ENCODE results near the gene CYB5B. TPM values are rescaled to one million over a fixed set of nuclear protein-coding genes. Genes with fewer than 3 reads are reported as not detected.

CYB5B gene
- total RNA-seq (37.2 and 87.4 TPM in 2 replicates), polyA plus RNA-seq (220 and 248 TPM in 2 replicates), polyA minus RNA-seq (ENCODE audit: low replicate concordance) (115 and 178 TPM in 2 replicates)
- 123 and 144 TPM in 2 replicates for polyA plus RNA-seq (2012)

- Histone ChIP-seq H3K4me2 (ENCODE audit: extremely low read depth, insufficient read depth, low read length) (peak within 1 kb of the TSS; percentile 96), H3K79me2 (ENCODE audit: control insufficient read depth, insufficient read depth, low read length) (peaks cover 44% of the 10 kb centered on the region), H3K4me3 (replicated peaks in 1 of 4; ENCODE audit: control extremely low read depth in 1 of 4, insufficient read depth in 1 of 4, low read depth in 3 of 4, low read length in 4 of 4) (peak within 1 kb of the TSS; percentile 61 to 97 (median 85)), H3K27ac (ENCODE audit: insufficient read depth, low read length) (peak within 1 kb of the TSS; percentile 88), H4K20me1 (ENCODE audit: control insufficient read depth, extremely low read depth, insufficient read depth, low read length) (no peaks in the 10 kb centered on the region), H3K36me3 (ENCODE audit: control insufficient read depth, insufficient read depth, low read length) (peaks cover 7% of the 10 kb centered on the region), H2AFZ (ENCODE audit: low read length) (peak within 1 kb of the TSS; percentile 98), H3K27me3 (ENCODE audit: control insufficient read depth, insufficient read depth, low read length) (no peaks in the 10 kb centered on the region), H3K9ac (ENCODE audit: insufficient read depth, low read length) (peak within 1 kb of the TSS; percentile 72), H3K4me1 (ENCODE audit: control insufficient read depth, extremely low read depth, insufficient read depth, low read length) (no peaks in the 10 kb centered on the region), H3K9me3 (ENCODE audit: control insufficient read depth, insufficient read depth, low read depth, low read length) (no peaks in the 10 kb centered on the region)
- TF ChIP-seq EZH2 (IDR thresholded peaks at IDR 0.05; ENCODE audit: low read length, missing control alignments) (no peak), CTCF (conservative IDR thresholded peaks at IDR 0.05 in 1 of 2, IDR thresholded peaks at IDR 0.05 in 1 of 2; ENCODE audit: low read depth in 1 of 2, low read length in 2 of 2) (no peak)
- DNase-seq (ENCODE audit: low read depth in 2 of 2) = peak; percentile 99
Measured at GRCh38 chr16:69424053-69424934, at the start of gene CYB5B. Gene CYB5B, plus strand, starts transcription at chr16:69424619. Its CDS starts 65 bp downstream, at chr16:69424684.

GRCh38 chr16:69376393-69377059 lies 47.9 kb upstream of the CYB5B start:
- no peak overlapping the region for H3K27ac ChIP-seq (ENCODE audit: insufficient read depth, low read length)
- no peaks in the 10 kb centered on the region for H3K27me3 ChIP-seq (ENCODE audit: control insufficient read depth, insufficient read depth, low read length)
- no peak overlapping the region for H3K4me3 ChIP-seq (replicated peaks in 1 of 4; ENCODE audit: control extremely low read depth in 1 of 4, insufficient read depth in 1 of 4, low read depth in 3 of 4, low read length in 4 of 4)
- no peaks in the 10 kb centered on the region for H3K4me1 ChIP-seq (ENCODE audit: control insufficient read depth, extremely low read depth, insufficient read depth, low read length)
- no peak for DNase-seq (ENCODE audit: low read depth in 2 of 2)
- H3K79me2 ChIP-seq (ENCODE audit: control insufficient read depth, insufficient read depth, low read length) = peaks cover 2% of the 10 kb centered on the region
- no peaks in the 10 kb centered on the region for H3K9me3 ChIP-seq (ENCODE audit: control insufficient read depth, insufficient read depth, low read depth, low read length)
- H2AFZ ChIP-seq (ENCODE audit: low read length) = no peak overlapping the region
- H3K36me3 ChIP-seq (ENCODE audit: control insufficient read depth, insufficient read depth, low read length) = peaks cover 3% of the 10 kb centered on the region
- no peak overlapping the region for H3K9ac ChIP-seq (ENCODE audit: insufficient read depth, low read length)
- no peaks in the 10 kb centered on the region for H4K20me1 ChIP-seq (ENCODE audit: control insufficient read depth, extremely low read depth, insufficient read depth, low read length)
- TF ChIP-seq CTCF (conservative IDR thresholded peaks at IDR 0.05 in 1 of 2, IDR thresholded peaks at IDR 0.05 in 1 of 2; ENCODE audit: low read depth in 1 of 2, low read length in 2 of 2) = no peak
- no peak for TF ChIP-seq EZH2 (IDR thresholded peaks at IDR 0.05; ENCODE audit: low read length, missing control alignments)
- no peak overlapping the region for H3K4me2 ChIP-seq (ENCODE audit: extremely low read depth, insufficient read depth, low read length)

- no peaks in the 10 kb centered on the region for H3K27me3 ChIP-seq (ENCODE audit: control insufficient read depth, insufficient read depth, low read length)
- no peaks in the 10 kb centered on the region for H4K20me1 ChIP-seq (ENCODE audit: control insufficient read depth, extremely low read depth, insufficient read depth, low read length)
- no peak overlapping the region for H3K4me2 ChIP-seq (ENCODE audit: extremely low read depth, insufficient read depth, low read length)
- H3K27ac ChIP-seq (ENCODE audit: insufficient read depth, low read length) = no peak overlapping the region
- H3K79me2 ChIP-seq (ENCODE audit: control insufficient read depth, insufficient read depth, low read length) = peaks cover 5% of the 10 kb centered on the region
- H3K9ac ChIP-seq (ENCODE audit: insufficient read depth, low read length) = no peak overlapping the region
- H3K4me3 ChIP-seq (replicated peaks in 1 of 4; ENCODE audit: control extremely low read depth in 1 of 4, insufficient read depth in 1 of 4, low read depth in 3 of 4, low read length in 4 of 4) = no peak overlapping the region
- no peak for DNase-seq (ENCODE audit: low read depth in 2 of 2)
- H3K36me3 ChIP-seq (ENCODE audit: control insufficient read depth, insufficient read depth, low read length) = peaks cover 5% of the 10 kb centered on the region
- H3K4me1 ChIP-seq (ENCODE audit: control insufficient read depth, extremely low read depth, insufficient read depth, low read length) = no peaks in the 10 kb centered on the region
- no peak overlapping the region for H2AFZ ChIP-seq (ENCODE audit: low read length)
- TF ChIP-seq EZH2 (IDR thresholded peaks at IDR 0.05; ENCODE audit: low read length, missing control alignments) = no peak
- no peak for TF ChIP-seq CTCF (conservative IDR thresholded peaks at IDR 0.05 in 1 of 2, IDR thresholded peaks at IDR 0.05 in 1 of 2; ENCODE audit: low read depth in 1 of 2, low read length in 2 of 2)
- no peaks in the 10 kb centered on the region for H3K9me3 ChIP-seq (ENCODE audit: control insufficient read depth, insufficient read depth, low read depth, low read length)
Measured at GRCh38 chr16:69378036-69378435, 46.4 kb upstream of the CYB5B start.

Data from fibroblast of lung (primary cell).